IMR-90 (cell line): Measurements from ENCODE around the gene RIF1.

Experiments used
- CHD1 ChIP-seq: IDR thresholded peaks from 2 replicates; pipeline ENCODE4 v1.6.1; 2012; ENCODE audit warnings: low read depth, low read length, improper control_type of control experiment
- CTCF ChIP-seq: conservative IDR thresholded peaks from 2 replicates; pipeline ENCODE4 v1.5.1; 2012; ENCODE audit warnings: mild to moderate bottlenecking, low read depth, low read length, improper control_type of control experiment
- FOS ChIP-seq: fragments of 150-350 bp; IDR thresholded peaks from 2 replicates; pipeline ENCODE4 v1.6.1; 2016; ENCODE audit warnings: low read depth, low read length
- MAFK ChIP-seq: IDR thresholded peaks from 2 replicates; pipeline ENCODE4 v1.6.1; 2012; ENCODE audit warnings: low read depth, low read length, improper control_type of control experiment
- MAZ ChIP-seq: IDR thresholded peaks from 2 replicates; pipeline ENCODE4 v1.6.1; 2012; ENCODE audit warnings: low read depth, mild to moderate bottlenecking, low read length, improper control_type of control experiment, moderate library complexity, borderline replicate concordance
- MXI1 ChIP-seq: IDR thresholded peaks from 2 replicates; pipeline ENCODE4 v1.6.1; 2012; ENCODE audit warnings: low read depth, mild to moderate bottlenecking, low read length, moderate library complexity, borderline replicate concordance
- NFE2L2 ChIP-seq: fragments of 150-350 bp; IDR thresholded peaks from 2 replicates; pipeline ENCODE4 v1.6.1; 2016; ENCODE audit warnings: low read depth, mild to moderate bottlenecking, low read length
- POLR2A ChIP-seq: IDR thresholded peaks from 2 replicates; pipeline ENCODE4 v1.6.1; 2012; ENCODE audit warnings: mild to moderate bottlenecking, low read depth, low read length
- RAD21 ChIP-seq: IDR thresholded peaks from 2 replicates; pipeline ENCODE4 v1.6.1; 2012; ENCODE audit warnings: low read length, improper control_type of control experiment
- RCOR1 ChIP-seq: IDR thresholded peaks from 2 replicates; pipeline ENCODE4 v1.6.1; 2012; ENCODE audit warnings: mild to moderate bottlenecking, low read length, improper control_type of control experiment; ENCODE audit not compliant: insufficient replicate concordance
- RFX5 ChIP-seq: IDR thresholded peaks from 2 replicates; pipeline ENCODE4 v1.8.0; 2012; ENCODE audit warnings: low read depth, mild to moderate bottlenecking, low read length, moderate library complexity
- SMC3 ChIP-seq: fragments of 150-350 bp; IDR thresholded peaks from 2 replicates; pipeline ENCODE4 v1.6.1; 2016; ENCODE audit warnings: low read depth, mild to moderate bottlenecking, antibody characterized with exemption, low read length, moderate library complexity
- USF2 ChIP-seq: fragments of 150-350 bp; IDR thresholded peaks from 2 replicates; pipeline ENCODE4 v1.6.1; 2017; ENCODE audit warnings: mild to moderate bottlenecking, antibody characterized with exemption, low read length, low read depth
- TF ChIP-seq, protein P1 (sequence below): fragments of 150-350 bp; IDR thresholded peaks from 2 replicates; pipeline ENCODE4 v1.6.1; 2016; ENCODE audit warnings: low read depth, mild to moderate bottlenecking, low read length, moderate library complexity, borderline replicate concordance

- TF ChIP-seq CTCF (peak; percentile 54), POLR2A (peak; percentile 72; the same call in 1 of the 2 replicates), RAD21 (no peak; the same call in 1 of the 2 replicates), RFX5 (no peak), MAFK (peak; percentile 18; the same call in 1 of the 2 replicates), SMC3 (peak; percentile 26; the same call in 1 of the 2 replicates), RCOR1 (peak; percentile 10), CHD1 (no peak), USF2 (peak; percentile 25; the same call in 1 of the 2 replicates), MXI1 (peak; percentile 90; the same call in 1 of the 2 replicates), FOS (no peak), MAZ (peak; percentile 85; the same call in 1 of the 2 replicates), NFE2L2 (no peak)
- TF ChIP-seq, protein P1, sequence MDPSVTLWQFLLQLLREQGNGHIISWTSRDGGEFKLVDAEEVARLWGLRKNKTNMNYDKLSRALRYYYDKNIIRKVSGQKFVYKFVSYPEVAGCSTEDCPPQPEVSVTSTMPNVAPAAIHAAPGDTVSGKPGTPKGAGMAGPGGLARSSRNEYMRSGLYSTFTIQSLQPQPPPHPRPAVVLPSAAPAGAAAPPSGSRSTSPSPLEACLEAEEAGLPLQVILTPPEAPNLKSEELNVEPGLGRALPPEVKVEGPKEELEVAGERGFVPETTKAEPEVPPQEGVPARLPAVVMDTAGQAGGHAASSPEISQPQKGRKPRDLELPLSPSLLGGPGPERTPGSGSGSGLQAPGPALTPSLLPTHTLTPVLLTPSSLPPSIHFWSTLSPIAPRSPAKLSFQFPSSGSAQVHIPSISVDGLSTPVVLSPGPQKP = no peak
These were observed at the start of gene RIF1 for GRCh38 chr2:151409601-151410484.
